H9 (cell line): Measurements from ENCODE around the gene ZSWIM4. TPM values are rescaled to one million over a fixed set of nuclear protein-coding genes. Genes with fewer than 3 reads are reported as not detected.

Experiments
- DNase-seq: peaks from one replicate; pipeline ENCODE4 v3.0.0-alpha.2; 2017
- H2AFZ ChIP-seq: one replicate; pipeline ENCODE4 v1.6.1; 2013; ENCODE audit warnings: mild to moderate bottlenecking, low read length, control low read depth, moderate library complexity
- H2AK5ac ChIP-seq: 2 replicates; pipeline ENCODE4 v1.6.1; 2013; ENCODE audit warnings: low read length, control low read depth, mixed read lengths; ENCODE audit not compliant: insufficient read length
- H2BK120ac ChIP-seq: one replicate; pipeline ENCODE4 v1.6.1; 2013; ENCODE audit warnings: low read depth, mild to moderate bottlenecking, low read length, control low read depth, inconsistent platforms; ENCODE audit not compliant: poor library complexity, severe bottlenecking
- H2BK12ac ChIP-seq: 2 replicates; pipeline ENCODE4 v1.6.1; 2013; ENCODE audit warnings: low read length, control low read depth, mixed read lengths, low read depth; ENCODE audit not compliant: insufficient read length
- H2BK15ac ChIP-seq: 2 replicates; pipeline ENCODE4 v1.6.1; 2013; ENCODE audit warnings: low read depth, low read length, control low read depth
- H2BK20ac ChIP-seq: one replicate; pipeline ENCODE4 v1.6.1; 2013; ENCODE audit warnings: low read depth, mild to moderate bottlenecking, low read length, control low read depth, inconsistent platforms; ENCODE audit not compliant: poor library complexity, severe bottlenecking
- H2BK5ac ChIP-seq: 2 replicates; pipeline ENCODE4 v1.6.1; 2013; ENCODE audit warnings: low read length, control low read depth, mixed read lengths; ENCODE audit not compliant: insufficient read length
- H3K14ac ChIP-seq: 2 replicates; pipeline ENCODE4 v1.6.1; 2013; ENCODE audit warnings: low read length, control low read depth; ENCODE audit not compliant: insufficient read depth
- H3K18ac ChIP-seq: 2 replicates; pipeline ENCODE4 v1.6.1; 2013; ENCODE audit warnings: low read depth, mild to moderate bottlenecking, mixed read lengths, low read length, control low read depth; ENCODE audit not compliant: insufficient read length
- H3K23ac ChIP-seq: 2 replicates; pipeline ENCODE4 v1.6.1; 2013; ENCODE audit warnings: low read length, control low read depth, mixed read lengths, low read depth; ENCODE audit not compliant: insufficient read length
- H3K23me2 ChIP-seq: 2 replicates; pipeline ENCODE4 v1.6.1; 2013; ENCODE audit warnings: low read depth, mild to moderate bottlenecking, mixed read lengths, low read length, control low read depth; ENCODE audit not compliant: insufficient read length, poor library complexity, severe bottlenecking
- H3K27ac ChIP-seq: 2 replicates; pipeline ENCODE4 v1.5.1; 2013; ENCODE audit warnings: low read length, control low read depth, mixed read lengths, low read depth; ENCODE audit not compliant: insufficient read length
- H3K27me3 ChIP-seq: 2 replicates; pipeline ENCODE4 v1.6.1; 2013; ENCODE audit warnings: low read length, control low read depth, inconsistent platforms; ENCODE audit not compliant: insufficient read depth
- H3K4ac ChIP-seq: 2 replicates; pipeline ENCODE4 v1.6.1; 2013; ENCODE audit warnings: low read depth, mild to moderate bottlenecking, control low read depth, inconsistent platforms, low read length, moderate library complexity
- H3K4me1 ChIP-seq: 2 replicates; pipeline ENCODE4 v1.6.1; 2013; ENCODE audit warnings: low read length, control low read depth, inconsistent platforms; ENCODE audit not compliant: insufficient read depth
- H3K4me2 ChIP-seq: 2 replicates; pipeline ENCODE4 v1.6.1; 2013; ENCODE audit warnings: low read length, control low read depth, mixed read lengths; ENCODE audit not compliant: insufficient read length, insufficient read depth
- H3K56ac ChIP-seq: 2 replicates; pipeline ENCODE4 v1.6.1; 2013; ENCODE audit warnings: low read depth, mild to moderate bottlenecking, mixed read lengths, low read length, control low read depth; ENCODE audit not compliant: insufficient read length
- H3K79me1 ChIP-seq: 2 replicates; pipeline ENCODE4 v1.6.1; 2013; ENCODE audit warnings: low read depth, mild to moderate bottlenecking, moderate library complexity, low read length, control low read depth, inconsistent platforms; ENCODE audit not compliant: insufficient read depth, poor library complexity, severe bottlenecking
- H3K79me2 ChIP-seq: 2 replicates; pipeline ENCODE4 v1.6.1; 2013; ENCODE audit warnings: low read length, control low read depth, inconsistent platforms; ENCODE audit not compliant: insufficient read depth
- H3K9ac ChIP-seq: 2 replicates; pipeline ENCODE4 v1.6.1; 2013; ENCODE audit warnings: low read length, control low read depth, mixed read lengths; ENCODE audit not compliant: insufficient read length; ENCODE audit errors: extremely low read depth
- H3K9me3 ChIP-seq: one replicate; pipeline ENCODE4 v1.6.1; 2013; ENCODE audit warnings: low read depth, low read length, inconsistent platforms; ENCODE audit not compliant: control insufficient read depth
- H3T11ph ChIP-seq: one replicate; pipeline ENCODE4 v1.6.1; 2013; ENCODE audit warnings: mild to moderate bottlenecking, low read length, control low read depth, inconsistent platforms
- H4K20me1 ChIP-seq: one replicate; pipeline ENCODE4 v1.6.1; 2013; ENCODE audit not compliant: control insufficient read depth, insufficient read length, insufficient read depth
- H4K5ac ChIP-seq: 2 replicates; pipeline ENCODE4 v1.6.1; 2013; ENCODE audit warnings: low read depth, mild to moderate bottlenecking, mixed read lengths, low read length, control low read depth; ENCODE audit not compliant: insufficient read length
- H4K8ac ChIP-seq: replicated peaks from 2 replicates; pipeline ENCODE4 v1.6.1; 2013; ENCODE audit warnings: low read length, control low read depth, mixed read lengths, low read depth; ENCODE audit not compliant: insufficient read length
- H4K91ac ChIP-seq: 2 replicates; pipeline ENCODE4 v1.6.1; 2013; ENCODE audit warnings: low read depth, mild to moderate bottlenecking, moderate library complexity, mixed read lengths, low read length, control low read depth; ENCODE audit not compliant: insufficient read length
- H3K27ac Mint-ChIP-seq, 3 experiments: 2 replicates in 2 of 3; 3 replicates in 1 of 3; pipeline ENCODE4 v1.8.0; 2020 to 2021; ENCODE audit warnings: mixed read lengths in 3 of 3, mild to moderate bottlenecking in 1 of 3, moderate library complexity in 1 of 3
- H3K27me3 Mint-ChIP-seq: 2 replicates; pipeline ENCODE4 v1.8.0; 2021; ENCODE audit warnings: low read depth, mild to moderate bottlenecking, moderate library complexity, mixed read lengths
- H3K36me3 Mint-ChIP-seq, 3 experiments: 2 replicates in 2 of 3; 3 replicates in 1 of 3; pipeline ENCODE4 v1.8.0; 2020 to 2021; ENCODE audit warnings: low read depth in 3 of 3, mixed read lengths in 3 of 3; ENCODE audit not compliant: insufficient read depth in 1 of 3
- H3K4me1 Mint-ChIP-seq, 2 experiments: 2 replicates each; pipeline ENCODE4 v1.8.0; 2020; ENCODE audit warnings: mixed read lengths in 2 of 2
- H3K4me3 Mint-ChIP-seq, 2 experiments: 2 replicates in 1 of 2; 3 replicates in 1 of 2; pipeline ENCODE4 v1.8.0; 2020 to 2021; ENCODE audit warnings: mild to moderate bottlenecking in 2 of 2, mixed read lengths in 2 of 2, moderate library complexity in 1 of 2
- H3K9me3 Mint-ChIP-seq, 2 experiments: 2 replicates in 1 of 2; 3 replicates in 1 of 2; pipeline ENCODE4 v1.8.0; 2020; ENCODE audit warnings: mild to moderate bottlenecking in 2 of 2, mixed read lengths in 2 of 2, moderate library complexity in 1 of 2
- CTCF ChIP-seq: fragments of 200-600 bp; sonication (generic); conservative IDR thresholded peaks from 3 replicates; pipeline ENCODE4 v1.8.0; 2021; ENCODE audit warnings: antibody characterized with exemption, mild to moderate bottlenecking
- WGBS: extraction: QIAGEN DNeasy Blood & Tissue Kit; methylation state at CpG from one replicate; pipeline ENCODE4 v1.1.7; 2013; ENCODE audit warnings: missing lambda C conversion rate, low lambda C conversion rate, mixed read lengths; ENCODE audit not compliant: insufficient read length; ENCODE audit errors: extremely low coverage; 5-methylcytosine and 5-hydroxymethylcytosine counted together
- total RNA-seq: library from RNA; stranded (reverse); gene quantifications from 2 replicates; pipeline ENCODE4 v1.2.1, GENCODE V29; 2021

Gene ZSWIM4
- total RNA-seq, 1 experiment from 2014 or later = 50.7 TPM

- Histone ChIP-seq H3K56ac (no peak overlapping the region), H3K27me3 (peaks cover 16% of the 10 kb centered on the region; the same call in 1 of the 2 replicates), H3K27ac (no peak overlapping the region), H2BK20ac (no peak overlapping the region), H2AK5ac (no peak overlapping the region), H2BK12ac (no peak overlapping the region), H4K91ac (no peak overlapping the region), H3K79me2 (no peaks in the 10 kb centered on the region), H2AFZ (no peak overlapping the region), H4K8ac (no peak overlapping the region), H3K23ac (no peak overlapping the region), H4K5ac (no peak overlapping the region), H3K79me1 (no peaks in the 10 kb centered on the region), H4K20me1 (no peaks in the 10 kb centered on the region), H3K14ac (peak overlapping the region; percentile 54; the same call in 1 of the 2 replicates), H3T11ph (no peak overlapping the region), H2BK15ac (0 out of 2 replicates have a peak overlapping the region, but pooled peaks have one; percentile 53), H3K4me1 (no peaks in the 10 kb centered on the region), H3K18ac (peak overlapping the region; percentile 10), H3K9ac (no peak overlapping the region), H3K4me2 (peak overlapping the region; percentile 31), H3K9me3 (no peaks in the 10 kb centered on the region), H3K4ac (no peak overlapping the region), H3K23me2 (peaks cover 2% of the 10 kb centered on the region), H2BK120ac (no peak overlapping the region), H2BK5ac (no peak overlapping the region)
- no CpG with 5 or more reads among the region's 27 CpGs for WGBS
- H3K27me3 Mint-ChIP-seq = peaks cover 37% of the 10 kb centered on the region
- H3K9me3 Mint-ChIP-seq = no peaks in the 10 kb centered on the region
- peaks cover 18 to 38% of the 10 kb centered on the region in 2 experiments for H3K4me1 Mint-ChIP-seq
- peak overlapping the region in 2 of 3 experiments; percentile 46 to 70; a peak in 3 of 7 replicates for H3K27ac Mint-ChIP-seq
- no peaks in the 10 kb centered on the region; a peak in 1 of 7 replicates for H3K36me3 Mint-ChIP-seq
- peak; percentile 99 for TF ChIP-seq CTCF
- peak; percentile 94 for DNase-seq
- peak overlapping the region; percentile 61 to 77 for H3K4me3 Mint-ChIP-seq
Measured at GRCh38 chr19:13861714-13862531, 66.7 kb downstream of the ZSWIM4 start.
